Central memory CD8-positive, alpha-beta T cell (primary cell): ENCODE results near the gene CLDN25.

ENCODE experiments used
- ATAC-seq: fragments of 150-1000 bp; cut with Tn5 transposase; replicated peaks from 2 replicates; pipeline ENCODE4 v1.10.0; 2022; ENCODE audit warnings: mild to moderate bottlenecking, moderate FRiP score, moderate number of reproducible peaks; ENCODE audit not compliant: poor library complexity, severe bottlenecking; ENCODE audit errors: extremely low read depth
- DNase-seq, 2 donors: peaks; one replicate each; pipeline ENCODE4 v3.0.0; 2021; ENCODE audit warnings: low spot score in 2 of 2
- H3K27ac Mint-ChIP-seq: one replicate; pipeline ENCODE4 v1.8.0; 2022; ENCODE audit warnings: low read depth, mild to moderate bottlenecking, moderate library complexity, mixed read lengths
- H3K27me3 Mint-ChIP-seq: one replicate; pipeline ENCODE4 v1.8.0; 2022; ENCODE audit warnings: mixed read lengths
- H3K36me3 Mint-ChIP-seq: one replicate; pipeline ENCODE4 v1.8.0; 2022; ENCODE audit warnings: mild to moderate bottlenecking, moderate library complexity, mixed read lengths; ENCODE audit not compliant: insufficient read depth
- H3K4me1 Mint-ChIP-seq: one replicate; pipeline ENCODE4 v1.8.0; 2022; ENCODE audit warnings: mixed read lengths
- H3K4me3 Mint-ChIP-seq: one replicate; pipeline ENCODE4 v1.8.0; 2022; ENCODE audit warnings: mild to moderate bottlenecking, moderate library complexity, mixed read lengths
- H3K9me3 Mint-ChIP-seq: one replicate; pipeline ENCODE4 v1.8.0; 2022; ENCODE audit warnings: mixed read lengths

The CLDN25 gene

DNA sequence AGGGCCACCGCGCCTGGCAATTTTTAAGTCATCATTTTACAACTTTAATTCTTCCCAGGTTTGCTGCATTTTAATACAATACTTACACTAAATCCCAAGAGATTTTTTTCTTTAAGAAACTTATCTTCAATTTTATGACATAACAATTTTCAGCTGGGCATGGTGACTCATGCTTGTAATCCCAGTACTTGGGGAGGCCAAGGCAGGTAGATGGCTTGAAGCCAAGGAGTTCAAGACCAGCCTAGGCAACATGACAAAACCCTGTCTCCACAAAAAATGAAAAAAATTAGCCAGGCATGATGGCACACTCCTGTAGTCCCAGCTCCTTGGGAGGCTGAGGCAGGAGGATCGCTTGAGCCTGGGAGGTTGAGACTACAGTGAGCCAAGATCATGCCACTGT is 38.8 kb downstream of the CLDN25 start:
- no peak overlapping the region for H3K27ac Mint-ChIP-seq
- H3K4me3 Mint-ChIP-seq: no peak overlapping the region
- peaks cover 39% of the 10 kb centered on the region for H3K36me3 Mint-ChIP-seq
- no peaks in the 10 kb centered on the region for H3K27me3 Mint-ChIP-seq
- DNase-seq (no peak), ATAC-seq (no peak)
- no peaks in the 10 kb centered on the region for H3K4me1 Mint-ChIP-seq
- no peaks in the 10 kb centered on the region for H3K9me3 Mint-ChIP-seq

DNA sequence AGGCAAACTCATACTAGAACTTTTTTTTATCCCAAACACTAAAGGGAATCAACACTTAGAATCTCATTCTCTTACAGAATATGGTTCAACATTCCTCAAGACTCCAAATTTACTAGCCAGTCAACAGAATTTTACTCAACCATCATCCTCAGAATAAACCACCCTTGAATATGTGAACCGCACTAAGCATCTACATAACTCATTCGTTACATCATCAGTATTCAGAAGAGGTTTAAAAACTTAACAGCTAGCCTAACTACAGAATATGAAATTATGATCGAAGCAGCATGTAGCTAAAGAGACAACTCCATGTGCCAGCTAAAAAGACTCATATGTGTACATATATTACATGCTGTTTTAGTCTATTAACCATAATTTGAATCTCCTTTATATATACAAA is 47.9 kb downstream of the CLDN25 start:
- no peaks in the 10 kb centered on the region for H3K27me3 Mint-ChIP-seq

GRCh38 chr11:113828191-113828590 is 48.6 kb downstream of the CLDN25 start:
- Mint-ChIP-seq H3K27me3 (no peaks in the 10 kb centered on the region), H3K27ac (no peak overlapping the region), H3K4me1 (peaks cover 9% of the 10 kb centered on the region), H3K4me3 (no peak overlapping the region), H3K36me3 (peaks cover 45% of the 10 kb centered on the region), H3K9me3 (no peaks in the 10 kb centered on the region)
- ATAC-seq: no peak
- DNase-seq: no peak

More for the DNA sequence above, 47.9 kb downstream of the CLDN25 start:
- peaks cover 5% of the 10 kb centered on the region for H3K4me1 Mint-ChIP-seq
- no peak overlapping the region for H3K27ac Mint-ChIP-seq
- ATAC-seq (no peak), DNase-seq (no peak)
- no peaks in the 10 kb centered on the region for H3K9me3 Mint-ChIP-seq
- H3K36me3 Mint-ChIP-seq: peaks cover 47% of the 10 kb centered on the region
- no peak overlapping the region for H3K4me3 Mint-ChIP-seq

GRCh38 chr11:113829751-113830150 is 50.2 kb downstream of the CLDN25 start:
- ATAC-seq (no peak), DNase-seq (no peak)
- Mint-ChIP-seq H3K4me1 (peaks cover 11% of the 10 kb centered on the region), H3K36me3 (peaks cover 43% of the 10 kb centered on the region), H3K27ac (no peak overlapping the region), H3K27me3 (no peaks in the 10 kb centered on the region), H3K9me3 (no peaks in the 10 kb centered on the region), H3K4me3 (no peak overlapping the region)
